ENCODE measurements around the gene THOC6.

THOC6 gene

GRCh38 chr16:2992383-2993081 lies 31.3 kb upstream of the THOC6 start:
- DNase-seq: no peak

DNA sequence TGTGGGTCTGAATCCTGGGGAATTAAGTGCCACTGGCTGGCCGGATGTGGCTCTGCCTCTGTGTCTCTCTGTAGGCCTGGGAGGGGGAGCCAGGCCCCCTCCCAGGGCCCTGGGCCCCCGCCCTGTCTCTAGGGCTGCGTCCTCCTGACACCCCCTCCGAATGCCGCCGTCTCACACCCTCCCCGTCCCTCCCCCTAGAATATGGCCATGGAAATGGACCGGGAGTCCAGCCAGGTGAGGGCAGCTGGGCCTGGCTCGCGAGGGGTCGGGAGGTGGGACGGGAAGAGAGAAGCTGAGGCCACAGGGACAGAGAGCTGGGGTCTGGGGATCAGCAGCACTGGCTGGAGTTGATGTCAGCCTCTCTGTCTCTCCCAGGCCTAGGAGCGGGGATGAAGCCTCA lies 27.5 kb upstream of the THOC6 start:
- no peak for DNase-seq

DNA sequence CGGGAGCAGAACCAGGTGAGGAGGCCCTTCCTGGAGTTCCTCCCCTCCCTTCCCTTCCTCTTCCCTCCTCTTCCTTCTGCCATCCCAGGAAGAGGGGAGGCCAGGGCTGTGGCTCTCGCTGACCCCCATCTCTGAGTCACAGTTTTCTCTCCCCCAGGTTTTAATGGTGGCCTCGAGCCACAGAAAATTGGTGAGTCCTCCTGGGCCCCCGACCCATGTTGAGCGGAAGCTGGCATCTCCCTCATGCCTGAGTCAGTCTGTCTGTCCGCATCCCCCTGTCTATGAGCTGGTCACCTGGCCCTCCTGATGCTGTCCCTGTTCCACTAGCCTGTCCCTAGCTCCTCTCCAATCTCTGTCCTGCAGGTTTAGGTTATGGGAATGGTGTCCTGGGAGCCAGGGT lies 23.9 kb upstream of the THOC6 start:
- DNase-seq: no peak

GRCh38 chr16:3000540-3000939 lies 23.3 kb upstream of the THOC6 start:
- no peak for DNase-seq

- no peak for DNase-seq
Observed at GRCh38 chr16:3001316-3001715, 22.5 kb upstream of the THOC6 start.

DNA sequence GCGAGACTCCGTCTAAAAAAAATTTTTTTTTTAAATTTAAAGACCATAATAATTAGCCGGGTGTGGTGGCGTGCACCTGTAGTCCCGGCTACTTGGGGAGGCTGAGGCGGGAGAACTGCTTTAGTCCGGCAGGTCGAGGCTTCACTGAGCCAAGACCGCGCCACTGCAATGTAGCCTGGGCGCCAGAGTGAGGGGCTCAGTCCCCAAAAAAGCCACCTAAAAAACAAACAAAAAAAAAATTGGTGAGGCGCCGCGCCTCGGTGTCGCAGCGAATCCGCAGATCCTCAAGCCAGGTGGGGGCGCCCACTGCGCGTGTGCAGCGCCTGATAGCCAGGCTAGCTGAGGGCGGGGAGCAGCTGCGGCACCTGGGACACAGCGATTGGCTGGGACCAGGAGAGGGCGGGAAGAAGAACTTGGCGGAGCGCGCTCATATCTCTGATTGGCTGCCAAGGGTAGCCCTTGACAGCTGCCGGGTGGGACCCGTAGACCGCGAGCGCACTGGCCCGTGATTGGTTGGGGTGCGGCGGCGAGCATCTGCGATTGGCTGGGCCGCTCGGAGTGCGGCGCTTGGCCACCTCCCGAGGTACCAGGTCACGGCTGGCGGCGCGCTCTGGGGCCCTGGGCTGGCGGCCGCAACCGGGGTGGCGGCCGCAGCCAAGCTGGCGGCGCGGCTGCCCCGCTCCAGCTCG lies 20.1 kb upstream of the THOC6 start:
- DNase-seq: peak; percentile 100

- DNase-seq: peak; percentile 77
Observed at GRCh38 chr16:3004319-3004718, 19.5 kb upstream of the THOC6 start.

GRCh38 chr16:3004781-3005284 lies 19.0 kb upstream of the THOC6 start:
- peak; percentile 69 for DNase-seq

DNA sequence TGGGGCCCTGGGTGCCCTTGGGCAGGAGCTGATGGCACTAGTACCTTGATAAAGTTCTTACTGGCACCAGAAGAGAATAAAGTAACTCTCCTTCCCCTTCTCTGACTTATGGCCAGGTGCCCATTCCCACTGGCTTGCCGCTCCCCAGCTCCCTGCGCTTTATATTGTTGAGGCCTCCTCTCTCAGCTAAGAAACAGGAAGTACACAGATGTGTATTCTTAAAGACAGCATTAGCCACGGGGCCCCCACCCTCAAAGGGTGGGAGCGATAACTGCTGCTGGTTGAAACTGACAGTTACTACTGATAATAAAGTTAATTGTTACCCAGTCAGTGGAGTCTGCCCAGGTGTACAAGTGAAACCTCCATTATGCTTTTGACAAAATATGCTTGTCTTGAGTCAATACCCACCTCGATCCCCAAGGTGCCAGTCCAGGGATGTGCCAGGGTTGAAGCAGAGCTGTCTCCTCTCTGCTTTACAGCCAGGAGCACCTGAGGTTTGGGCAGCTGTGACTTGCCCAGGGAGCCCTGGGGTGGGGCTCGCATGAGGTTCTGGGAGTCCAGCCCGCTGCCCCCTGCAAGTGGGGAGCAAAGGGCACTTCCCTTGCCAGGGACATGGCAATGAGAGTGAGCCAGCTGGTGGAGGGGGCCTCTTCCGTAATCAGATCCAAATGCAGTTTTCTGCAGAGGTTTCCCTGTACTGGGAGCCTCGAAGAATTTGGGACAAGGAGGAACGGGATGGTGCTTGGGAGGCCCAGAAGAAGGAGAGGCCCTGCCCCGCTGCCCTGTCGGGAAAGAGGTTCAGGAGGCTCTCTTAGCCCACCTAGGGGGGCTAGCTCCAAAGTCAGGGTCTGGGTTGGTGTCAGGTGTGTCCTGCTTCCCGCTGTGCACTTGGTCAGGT lies 16.5 kb upstream of the THOC6 start:
- DNase-seq: peak; percentile 79

DNA sequence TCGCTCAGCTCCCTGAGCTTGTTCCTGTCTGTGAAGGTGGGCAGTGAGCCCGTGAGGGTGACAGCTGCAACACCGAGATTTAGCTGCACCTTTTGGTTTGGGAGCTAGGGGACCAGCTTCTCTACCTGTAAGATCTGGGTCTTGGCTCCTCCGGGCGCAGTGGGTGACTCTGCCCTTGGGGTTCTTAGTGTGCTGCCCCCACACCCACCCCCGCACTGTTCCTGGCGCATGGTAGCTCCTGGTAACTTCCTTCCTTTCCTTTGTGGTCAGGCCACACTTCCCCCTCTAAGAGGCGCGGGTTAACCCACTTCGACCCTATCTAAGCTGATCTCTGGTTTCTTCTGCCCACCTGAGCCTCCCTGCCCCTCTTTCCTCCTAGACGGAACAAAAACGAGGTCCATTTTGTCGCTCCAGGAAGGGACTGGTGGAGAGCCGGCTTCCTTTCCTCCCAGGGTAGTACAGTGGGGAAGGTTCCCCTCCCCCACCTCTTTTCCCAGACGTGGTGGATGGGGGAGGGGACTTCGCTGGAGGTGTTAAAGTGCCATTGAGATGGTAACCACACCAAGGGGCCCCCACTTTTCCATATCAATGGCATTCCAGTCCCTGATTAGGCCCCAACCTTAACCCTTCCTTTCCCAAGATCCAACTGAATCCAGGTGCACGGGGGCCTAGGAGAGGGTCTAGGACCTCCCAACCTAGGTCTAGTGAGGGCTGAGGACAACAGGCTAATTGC lies 15.7 kb upstream of the THOC6 start:
- no peak for DNase-seq

DNA sequence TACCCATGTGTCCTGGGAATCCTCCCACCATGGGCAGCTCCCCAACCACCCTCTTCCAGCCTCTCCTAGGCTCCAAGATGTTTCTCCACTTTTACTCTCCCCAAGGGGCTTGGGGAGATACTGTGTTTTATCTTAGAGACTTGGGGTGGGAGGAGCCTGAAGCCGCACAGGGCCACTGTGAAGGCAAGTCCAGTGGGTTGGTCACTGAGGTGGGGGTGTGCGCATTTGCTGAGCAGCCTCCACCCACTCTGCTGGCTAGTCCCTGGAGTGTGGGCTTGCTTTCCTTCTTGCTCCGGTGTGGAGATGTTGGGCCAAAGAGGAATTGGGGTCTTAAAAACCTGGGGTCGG lies 15.2 kb upstream of the THOC6 start:
- no peak for DNase-seq

DNA sequence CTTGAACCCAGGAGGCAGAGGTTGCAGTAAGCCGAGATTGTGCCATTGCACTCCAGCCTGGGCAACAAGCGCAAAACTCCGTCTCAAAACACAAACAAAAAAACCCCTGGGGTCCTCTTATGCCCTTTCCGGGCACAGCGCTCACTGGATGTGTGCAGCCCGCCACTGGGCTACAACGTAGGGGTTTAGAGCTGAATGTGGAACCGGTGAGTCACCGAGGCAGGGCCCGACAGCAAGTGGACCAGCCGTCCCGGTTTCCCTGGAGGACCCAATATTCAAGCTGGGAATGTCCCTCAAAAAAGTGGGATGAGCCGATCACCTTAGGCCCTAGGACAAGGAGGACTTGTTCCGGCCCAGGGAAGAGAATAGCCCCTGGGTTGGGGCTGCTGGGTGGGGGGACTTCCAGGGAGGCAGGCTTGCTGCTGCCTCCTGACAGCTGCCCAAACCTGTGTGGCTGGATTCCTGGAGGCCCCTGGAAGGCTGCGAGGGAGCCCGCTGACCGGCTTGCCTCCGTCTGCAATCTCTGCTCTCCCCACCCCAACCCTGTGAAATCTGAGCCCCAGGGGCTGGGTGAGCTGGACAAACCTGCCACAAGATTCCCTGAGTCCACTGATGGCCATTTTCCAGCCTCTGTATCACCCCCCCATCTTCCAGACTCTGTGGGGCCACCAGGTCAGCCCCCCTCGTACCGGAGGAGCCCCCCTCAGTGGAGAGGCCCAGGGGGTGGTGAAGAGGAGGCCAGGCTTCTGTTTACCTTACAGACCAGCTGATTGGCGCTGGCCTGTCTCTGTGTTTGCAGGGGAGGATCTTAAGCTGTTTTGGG lies 14.1 kb upstream of the THOC6 start:
- DNase-seq: no peak

DNA sequence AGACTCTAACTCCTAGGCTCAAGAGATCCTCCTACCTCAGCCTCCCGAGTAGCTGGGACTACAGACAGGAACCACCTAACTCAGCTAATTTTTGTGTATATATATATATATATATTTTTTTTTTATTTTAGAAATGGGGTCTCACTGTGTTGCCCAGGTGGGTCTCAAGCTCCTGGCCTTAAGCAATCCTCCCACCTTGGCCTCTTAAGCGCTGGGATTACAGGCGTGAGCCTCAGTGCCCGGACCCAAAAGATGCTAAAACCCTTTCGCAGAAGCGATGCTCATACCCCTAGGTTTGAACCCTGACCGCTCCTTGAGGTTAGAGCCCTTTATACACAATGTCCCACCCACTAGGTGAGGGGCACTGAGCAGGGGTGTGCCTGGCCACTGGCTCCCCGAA lies 13.3 kb upstream of the THOC6 start:
- DNase-seq: no peak

GRCh38 chr16:3012246-3012645 lies 11.6 kb upstream of the THOC6 start:
- DNase-seq: peak; percentile 64

- peak; percentile 93 for DNase-seq
Observed at GRCh38 chr16:3012828-3013420, 10.9 kb upstream of the THOC6 start, which contains the start of gene CLDN9. Gene CLDN9 (plus strand): TSS chr16:3012923. CDS start chr16:3013363, 440 bp downstream.

DNA sequence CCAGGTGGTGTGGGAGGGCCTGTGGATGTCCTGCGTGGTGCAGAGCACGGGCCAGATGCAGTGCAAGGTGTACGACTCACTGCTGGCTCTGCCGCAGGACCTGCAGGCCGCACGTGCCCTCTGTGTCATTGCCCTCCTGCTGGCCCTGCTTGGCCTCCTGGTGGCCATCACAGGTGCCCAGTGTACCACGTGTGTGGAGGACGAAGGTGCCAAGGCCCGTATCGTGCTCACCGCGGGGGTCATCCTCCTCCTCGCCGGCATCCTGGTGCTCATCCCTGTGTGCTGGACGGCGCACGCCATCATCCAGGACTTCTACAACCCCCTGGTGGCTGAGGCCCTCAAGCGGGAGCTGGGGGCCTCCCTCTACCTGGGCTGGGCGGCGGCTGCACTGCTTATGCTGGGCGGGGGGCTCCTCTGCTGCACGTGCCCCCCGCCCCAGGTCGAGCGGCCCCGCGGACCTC lies 10.3 kb upstream of the THOC6 start:
- DNase-seq: no peak

GRCh38 chr16:3013998-3014690 lies 9.7 kb upstream of the THOC6 start:
- no peak for DNase-seq

DNA sequence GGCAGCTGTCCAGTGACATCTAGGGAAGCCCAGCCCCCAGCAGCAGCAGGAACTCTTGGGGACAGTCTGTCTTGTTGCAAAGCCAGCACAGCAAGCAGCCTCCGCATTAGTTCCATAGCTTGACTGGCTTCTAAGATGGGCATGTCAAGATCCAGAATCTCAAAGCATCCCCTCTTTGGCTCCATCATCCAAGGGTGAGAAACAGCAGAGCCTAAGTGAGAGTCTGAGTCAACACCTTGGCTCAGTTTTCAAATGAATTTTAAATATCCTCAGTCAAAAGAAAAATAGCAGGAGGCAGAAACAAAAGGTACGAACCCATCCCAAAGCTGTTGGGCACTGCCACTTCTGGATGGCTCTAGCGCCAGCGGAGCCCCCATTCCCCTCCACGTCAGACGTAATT lies 8.9 kb upstream of the THOC6 start:
- DNase-seq: no peak

GRCh38 chr16:3015865-3016521 lies 7.8 kb upstream of the THOC6 start:
- DNase-seq: no peak

DNA sequence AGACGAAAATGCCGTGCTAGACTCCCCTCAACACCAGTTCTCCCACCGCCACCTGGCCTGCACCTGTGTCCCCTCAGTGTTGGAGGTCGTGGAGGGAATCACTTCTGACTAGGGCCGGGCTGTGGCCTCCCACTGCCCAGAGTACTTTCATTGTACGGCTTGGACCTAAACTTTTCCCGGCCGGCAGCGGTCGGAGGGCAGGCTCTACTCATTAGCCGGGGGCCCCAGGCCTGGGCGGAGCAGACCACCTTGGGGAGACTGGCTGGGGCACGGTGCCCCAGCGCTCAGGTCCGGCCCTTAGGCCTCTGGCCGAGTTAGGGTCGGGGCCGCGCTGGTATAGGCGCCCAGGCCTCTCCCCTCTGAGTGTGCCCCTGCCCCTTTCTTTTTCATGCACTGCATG lies 6.5 kb upstream of the THOC6 start:
- DNase-seq: no peak
